Gastrocnemius medialis (tissue), 4 donors: Measurements from ENCODE around the gene ETS2. TPM values are rescaled to one million over a fixed set of nuclear protein-coding genes. Genes with fewer than 3 reads are reported as not detected.
A peak's percentile ranks its signal among the peaks of the same experiment; 100 is the strongest.

Experiments
- ATAC-seq, 2 donors: fragments of 150-250 bp; one replicate each; pipeline ENCODE4 v1.9.1; 2016
- DNase-seq, 2 donors: peaks; one replicate each; pipeline ENCODE4 v3.0.0-alpha.2; 2019
- H3K27ac ChIP-seq, 4 donors: fragments of 200-600 bp; sonication (generic); 1 replicate in 1 of 4; 2 replicates in 3 of 4; pipeline ENCODE4 v1.5.1; 2016 to 2018; ENCODE audit warnings: mild to moderate bottlenecking in 2 of 4, moderate library complexity in 1 of 4
- H3K27me3 ChIP-seq, 3 donors: fragments of 200-600 bp; sonication (generic) in 2 of 3; 1 replicate in 1 of 3; 2 replicates in 2 of 3; pipeline versions ENCODE4 v1.5.1 to v1.6.0; 2016 to 2019; ENCODE audit warnings: mild to moderate bottlenecking in 1 of 3, moderate library complexity in 1 of 3
- H3K36me3 ChIP-seq, 2 donors: fragments of 200-600 bp; sonication (generic) in 1 of 2; one replicate each; pipeline ENCODE4 v1.5.1; 2017 to 2018
- H3K4me1 ChIP-seq, 2 donors: fragments of 200-600 bp; sonication (generic) in 1 of 2; one replicate each; pipeline ENCODE4 v1.5.1; 2016 to 2017; ENCODE audit warnings: mild to moderate bottlenecking in 2 of 2
- H3K4me3 ChIP-seq, 4 donors: fragments of 200-600 bp; sonication (generic) in 3 of 4; 1 replicate in 1 of 4; 2 replicates in 3 of 4; pipeline ENCODE4 v1.5.1; 2016 to 2019; ENCODE audit warnings: mild to moderate bottlenecking in 2 of 4
- H3K9me3 ChIP-seq, 3 donors: fragments of 200-600 bp; sonication (generic) in 2 of 3; 1 replicate in 1 of 3; 2 replicates in 2 of 3; pipeline ENCODE4 v1.5.1; 2016 to 2019
- CTCF ChIP-seq, 5 experiments: fragments of 450-650 bp in 3 of 5; fragments of 200-600 bp in 2 of 5; sonication (generic) in 2 of 5; IDR thresholded peaks in 4 of 5; conservative IDR thresholded peaks in 1 of 5; 1 replicate in 4 of 5; 2 replicates in 1 of 5; pipeline ENCODE4 v1.5.1; 2016 to 2019; ENCODE audit warnings: antibody characterized with exemption in 5 of 5, mild to moderate bottlenecking in 3 of 5, moderate library complexity in 3 of 5
- POLR2A ChIP-seq, 2 donors: fragments of 450-650 bp; IDR thresholded peaks; one replicate each; pipeline ENCODE4 v1.6.1; 2017; ENCODE audit warnings: antibody characterized with exemption in 2 of 2, mild to moderate bottlenecking in 2 of 2, moderate library complexity in 2 of 2
- in situ Hi-C, 4 donors: fragments of 200-750 bp; cut with MboI; loops; one replicate each; pipeline versions ENCODE4 v1.15.0 to v1.8.0; 2017; ENCODE audit warnings: low sequenced_read_pairs in 4 of 4
- intact Hi-C: fragments of 100-400 bp; cut with DNase I; formaldehyde crosslinking; loops from one replicate; pipeline ENCODE4 v1.15.1; 2023; ENCODE audit warnings: low total_unique reads
- total RNA-seq, 4 donors: library from RNA; depleted of rRNA; stranded (reverse); fragments of >200 nt; gene quantifications; one replicate each; pipeline versions ENCODE4 v1.1.0 to v1.2.3, GENCODE V29; 2016

Gene ETS2
- total RNA-seq, 4 donors from 2014 or later, result 51.5 to 136 (median 59.3) TPM

DNA sequence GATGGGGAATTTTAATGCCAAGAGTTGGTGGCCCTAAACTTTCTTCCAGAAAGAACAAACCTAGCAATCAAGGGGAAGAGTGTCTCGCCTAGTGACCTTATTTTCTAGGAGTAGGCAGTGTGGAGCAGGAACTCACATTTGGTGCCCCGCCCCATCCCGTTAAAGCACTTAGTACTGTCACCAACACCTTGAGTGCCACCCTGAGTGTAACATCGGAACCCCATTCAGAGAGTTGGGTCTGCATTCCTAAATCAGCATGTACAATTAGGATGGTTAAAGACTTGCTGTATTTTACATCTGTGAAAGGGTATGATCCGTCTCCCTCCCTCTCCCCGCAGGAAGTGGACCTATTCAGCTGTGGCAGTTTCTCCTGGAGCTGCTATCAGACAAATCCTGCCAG is 15.5 kb downstream of the ETS2 start:
- ATAC-seq, result peak; percentile 4 to 13
- Histone ChIP-seq H3K27ac (peak overlapping the region; percentile 77 to 88 (median 83)), H3K36me3 (peaks cover 23 to 78% of the 10 kb centered on the region in 2 donors), H3K4me1 (peaks cover 32 to 33% of the 10 kb centered on the region in 2 donors), H3K9me3 (no peaks in the 10 kb centered on the region), H3K4me3 (no peak overlapping the region), H3K27me3 (no peaks in the 10 kb centered on the region)
- in situ Hi-C loops (loop anchor here in 2 of 4 donors (10.0 to 25.0 kb wide), 2 partner anchors 84 to 166 kb away; no protein-coding TSS in a partner anchor), intact Hi-C loops (loop anchor here (1.0 to 5.0 kb wide), 3 partner anchors 32 to 266 kb away; no protein-coding TSS in a partner anchor)
- peak in 1 of 2 donors; percentile 40 for DNase-seq
- no peak for TF ChIP-seq CTCF (IDR thresholded peaks at IDR 0.05 in 4 of 5, conservative IDR thresholded peaks at IDR 0.05 in 1 of 5)
- TF ChIP-seq POLR2A (IDR thresholded peaks at IDR 0.05), result no peak

- Histone ChIP-seq H3K27ac (peak overlapping the region; percentile 77 to 88 (median 83)), H3K4me1 (peaks cover 32 to 33% of the 10 kb centered on the region in 2 donors)
- intact Hi-C loops, result loop anchor here (1.0 to 5.0 kb wide), 3 partner anchors 31 to 265 kb away; no protein-coding TSS in a partner anchor
These were observed 16.4 kb downstream of the ETS2 start for GRCh38 chr21:38821959-38822682.

GRCh38 chr21:38822778-38823238 is 17.1 kb downstream of the ETS2 start:
- DNase-seq (no peak), ATAC-seq (no peak)
- Histone ChIP-seq H3K4me3 (no peak overlapping the region), H3K36me3 (peaks cover 18 to 62% of the 10 kb centered on the region in 2 donors), H3K27me3 (no peaks in the 10 kb centered on the region), H3K4me1 (peaks cover 32 to 33% of the 10 kb centered on the region in 2 donors), H3K27ac (peak overlapping the region; percentile 77 to 88 (median 83)), H3K9me3 (no peaks in the 10 kb centered on the region)
- in situ Hi-C loops, result loop anchor here in 2 of 4 donors (10.0 to 25.0 kb wide), 2 partner anchors 82 to 164 kb away; no protein-coding TSS in a partner anchor
- no peak for TF ChIP-seq CTCF (IDR thresholded peaks at IDR 0.05 in 4 of 5, conservative IDR thresholded peaks at IDR 0.05 in 1 of 5)
- TF ChIP-seq POLR2A (IDR thresholded peaks at IDR 0.05), result no peak
- intact Hi-C loops, result loop anchor here (5.0 kb wide), 1 partner anchor 264 kb away; no protein-coding TSS in a partner anchor

More at GRCh38 chr21:38821959-38822682, 16.4 kb downstream of the ETS2 start:
- Histone ChIP-seq H3K36me3 (peaks cover 18 to 69% of the 10 kb centered on the region in 2 donors), H3K9me3 (no peaks in the 10 kb centered on the region), H3K4me3 (no peak overlapping the region), H3K27me3 (no peaks in the 10 kb centered on the region)
- ATAC-seq, result no peak
- no peak for TF ChIP-seq CTCF (IDR thresholded peaks at IDR 0.05 in 4 of 5, conservative IDR thresholded peaks at IDR 0.05 in 1 of 5)
- TF ChIP-seq POLR2A (IDR thresholded peaks at IDR 0.05), result no peak
- no peak for DNase-seq
- in situ Hi-C loops, result loop anchor here in 2 of 4 donors (10.0 to 25.0 kb wide), 2 partner anchors 83 to 165 kb away; no protein-coding TSS in a partner anchor

DNA sequence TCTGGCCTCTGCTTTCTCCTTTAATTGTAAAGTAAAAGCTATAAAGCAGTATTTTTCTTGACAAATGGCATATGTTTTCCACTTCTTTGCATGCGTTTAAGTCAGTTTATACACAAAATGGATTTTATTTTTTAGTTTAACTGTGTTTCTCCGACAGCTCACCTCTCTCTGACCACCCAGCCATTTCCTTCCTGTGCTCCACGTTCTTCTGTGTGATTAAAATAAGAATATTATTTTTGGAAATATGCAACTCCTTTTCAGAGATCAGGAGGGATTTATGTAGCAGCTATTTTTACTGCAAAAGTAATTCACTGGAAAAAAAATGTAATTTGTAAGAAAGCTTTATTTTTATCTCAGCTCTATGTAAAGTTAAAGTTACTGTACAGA is 18.0 kb downstream of the ETS2 start:
- intact Hi-C loops (loop anchor here (5.0 kb wide), 1 partner anchor 264 kb away; no protein-coding TSS in a partner anchor), in situ Hi-C loops (loop anchor here in 2 of 4 donors (10.0 to 25.0 kb wide), 2 partner anchors 81 to 164 kb away; no protein-coding TSS in a partner anchor)
- DNase-seq (no peak), ATAC-seq (no peak)
- H3K27me3 ChIP-seq, result no peaks in the 10 kb centered on the region
- peaks cover 32 to 33% of the 10 kb centered on the region in 2 donors for H3K4me1 ChIP-seq
- TF ChIP-seq POLR2A (IDR thresholded peaks at IDR 0.05) (no peak), CTCF (IDR thresholded peaks at IDR 0.05 in 4 of 5, conservative IDR thresholded peaks at IDR 0.05 in 1 of 5) (no peak)
- H3K27ac ChIP-seq, result peak overlapping the region; percentile 77 to 88 (median 83)
- H3K4me3 ChIP-seq, result no peak overlapping the region
- H3K9me3 ChIP-seq, result no peaks in the 10 kb centered on the region
- peaks cover 15 to 53% of the 10 kb centered on the region in 2 donors for H3K36me3 ChIP-seq
